ENCODE measurements around the gene PLA2G3. TPM values are rescaled to one million over a fixed set of nuclear protein-coding genes. Genes with fewer than 3 reads are reported as not detected.

The PLA2G3 gene
- total and polyA plus RNA-seq, 3 experiments from 2014 or later: not detected

Other genes starting within 250 kb of the PLA2G3 start
- gene MORC2, start 171.7 kb downstream of the PLA2G3 start, total RNA-seq: 10 to 100 TPM; 28.7 to 29.9 TPM
- 13.0 TPM for gene MORC2, start 171.7 kb downstream of the PLA2G3 start, polyA plus RNA-seq
- gene TUG1, start 171.2 kb downstream of the PLA2G3 start, total RNA-seq: 10 to 100 TPM; 46.6 to 49.9 TPM
- gene TUG1, start 171.2 kb downstream of the PLA2G3 start, polyA plus RNA-seq: 21.3 TPM
- 10 to 100 TPM; 13.2 to 14.7 TPM for gene SMTN, start 59.2 kb downstream of the PLA2G3 start, total RNA-seq
- gene SMTN, start 59.2 kb downstream of the PLA2G3 start, polyA plus RNA-seq: 0.98 TPM
- 10 to 100 TPM; 14.6 to 15.4 TPM for gene SELENOM, start 32.9 kb downstream of the PLA2G3 start, total RNA-seq
- 138 TPM for gene SELENOM, start 32.9 kb downstream of the PLA2G3 start, polyA plus RNA-seq
- gene INPP5J, start 17.5 kb downstream of the PLA2G3 start, total RNA-seq: under 1 TPM in 1 of 2 experiments, not detected in 1; 0.22 TPM
- not detected for gene INPP5J, start 17.5 kb downstream of the PLA2G3 start, polyA plus RNA-seq
- 10 to 100 TPM; 28.1 to 30.5 TPM for gene RNF185, start 19.7 kb upstream of the PLA2G3 start, total RNA-seq
- 23.7 TPM for gene RNF185, start 19.7 kb upstream of the PLA2G3 start, polyA plus RNA-seq
- gene LIMK2, start 71.8 kb upstream of the PLA2G3 start, total RNA-seq: 10 to 100 TPM; 25.1 to 27.7 TPM
- 19.0 TPM for gene LIMK2, start 71.8 kb upstream of the PLA2G3 start, polyA plus RNA-seq
- gene PIK3IP1, start 152.0 kb upstream of the PLA2G3 start, total RNA-seq: 10 to 100 TPM; 32.2 to 35.3 TPM
- 350 TPM for gene PIK3IP1, start 152.0 kb upstream of the PLA2G3 start, polyA plus RNA-seq
- gene PATZ1, start 205.8 kb upstream of the PLA2G3 start, total RNA-seq: 10 to 100 TPM; 32.4 to 35.6 TPM
- gene PATZ1, start 205.8 kb upstream of the PLA2G3 start, polyA plus RNA-seq: 18.1 TPM

Data from CD8-positive, alpha-beta memory T cell (primary cell).